HG02763 (cell line): ENCODE measurements around the gene ZNF180.
A peak's percentile ranks its signal among the peaks of the same experiment; 100 is the strongest.
"Not testable (repeated sequence)": the region's sequence is repeated elsewhere in the genome, so short reads cannot be mapped to it uniquely, and the experiment has no call there.

Source experiments
- ATAC-seq: cut with Tn5 transposase; IDR thresholded peaks from one replicate; pipeline ENCODE4 v1.9.1; 2021; ENCODE audit warnings: mild to moderate bottlenecking, moderate library complexity; ENCODE audit not compliant: unreplicated experiment

Gene ZNF180

DNA sequence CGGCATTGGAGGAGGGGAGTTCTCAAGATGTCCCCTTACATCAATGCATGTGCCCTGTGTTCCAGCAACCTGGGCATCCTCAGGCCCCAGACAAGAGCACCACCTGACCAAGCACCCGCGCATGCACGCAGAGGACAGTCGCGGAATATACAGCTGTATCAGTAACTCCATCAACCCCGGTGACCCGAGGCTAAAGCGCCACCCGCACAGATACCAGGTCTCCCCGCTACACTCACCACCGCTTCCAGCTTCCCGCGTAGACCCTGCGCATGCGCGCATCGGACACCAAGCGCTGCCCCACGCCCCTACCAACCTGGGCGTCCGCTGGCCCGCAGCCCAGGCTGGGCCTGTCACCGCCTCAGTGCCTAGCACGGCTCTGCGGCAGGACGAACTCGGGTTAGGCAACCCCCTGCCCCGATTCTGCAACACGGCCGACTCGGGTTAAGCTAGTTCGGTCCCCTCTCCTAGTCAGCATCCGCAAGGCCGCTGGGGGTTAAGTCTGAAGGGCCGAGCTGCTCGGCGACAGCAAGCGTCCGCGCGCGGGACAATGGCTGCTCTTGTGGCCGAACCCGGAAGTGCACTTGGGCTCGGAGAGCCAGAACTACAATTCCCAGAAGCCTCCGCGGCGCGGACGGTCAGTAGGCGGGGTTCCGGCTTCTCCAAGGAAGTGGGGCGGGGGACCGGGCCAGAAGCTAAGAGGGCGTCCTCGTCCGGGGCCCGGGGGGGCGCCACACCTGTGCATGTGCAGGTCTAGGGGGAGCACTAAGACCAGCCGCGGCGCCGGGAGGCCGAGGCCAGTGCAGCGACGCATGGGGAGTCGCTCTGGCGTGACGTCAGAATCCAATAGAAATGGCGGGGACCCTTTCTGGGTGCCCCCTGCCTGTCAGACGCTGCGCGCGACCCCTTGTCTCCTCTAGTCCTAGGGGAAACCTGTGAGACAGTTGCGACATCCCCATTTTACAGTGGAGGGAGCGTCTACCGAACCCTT, at the start of gene ZNF180:
Gene ZNF180 (minus strand): TSS at position 561 of the 988 bp plus-strand sequence. CDS start 3,188 bp downstream, outside the sequence.
- peak; percentile 92 for ATAC-seq

- ATAC-seq, result no peak
These were observed 49.2 kb upstream of the ZNF180 start for GRCh38 chr19:44549507-44549906.

- no peak for ATAC-seq
These were observed 48.4 kb upstream of the ZNF180 start for GRCh38 chr19:44548736-44549135.

DNA sequence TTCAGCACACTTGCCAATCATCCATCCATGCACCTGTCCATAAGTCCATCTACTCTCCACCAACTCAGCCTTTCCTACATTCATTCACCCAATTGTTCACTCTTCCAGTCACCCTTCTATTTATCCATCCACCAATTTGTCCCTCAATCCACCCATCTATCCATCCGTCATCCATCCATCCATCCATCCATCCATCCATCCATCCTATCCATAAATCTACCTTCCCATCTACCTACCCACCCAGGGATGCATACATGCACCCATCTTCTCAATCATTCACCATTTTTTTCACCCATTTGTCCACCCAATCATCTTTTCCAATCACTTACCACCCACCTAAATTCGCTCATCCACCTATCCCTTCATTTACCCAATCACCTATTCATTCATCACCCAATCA, 43.7 kb upstream of the ZNF180 start:
- no peak for ATAC-seq

- ATAC-seq, result no peak
These were observed 42.3 kb upstream of the ZNF180 start for GRCh38 chr19:44542671-44543070.

DNA sequence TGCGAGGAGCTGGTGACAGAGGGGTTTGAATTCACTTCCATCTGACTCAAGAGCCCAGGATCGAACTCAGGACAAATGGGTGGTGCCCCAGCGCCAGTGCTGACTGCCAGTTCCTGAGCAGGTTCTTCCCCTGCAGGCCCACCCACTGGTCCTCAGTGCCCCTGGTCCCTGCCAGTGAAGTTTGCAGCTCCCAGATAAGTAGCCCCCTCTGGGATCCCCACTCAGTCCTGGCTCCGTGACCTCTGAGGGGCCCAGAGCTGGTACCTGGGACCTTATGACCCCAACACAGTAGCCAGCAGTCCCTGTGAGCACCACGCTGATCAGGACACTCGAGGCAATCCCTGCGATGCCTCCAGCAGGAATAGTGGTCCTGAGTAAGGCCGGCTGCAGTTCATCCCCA, 40.4 kb upstream of the ZNF180 start:
- no peak for ATAC-seq

DNA sequence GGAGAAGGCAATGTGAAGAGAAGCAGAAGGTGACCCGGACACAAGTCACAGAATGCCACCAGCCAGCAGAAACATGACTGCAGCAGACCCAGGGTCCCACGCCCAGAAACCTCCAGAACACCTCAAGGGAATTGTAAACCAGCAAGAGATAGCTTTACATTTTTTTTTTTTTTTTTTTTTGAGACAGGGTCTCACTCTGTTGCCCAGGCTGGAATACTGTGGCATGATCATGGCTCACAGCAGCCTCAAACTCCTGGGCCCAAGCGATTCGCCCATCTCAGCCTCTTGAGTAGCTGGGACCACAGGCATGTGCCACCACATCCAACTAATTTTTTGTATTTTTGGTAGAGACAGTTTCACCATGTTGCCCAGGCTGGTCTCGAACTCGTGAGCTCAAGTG, 39.7 kb upstream of the ZNF180 start:
- ATAC-seq, result no peak

DNA sequence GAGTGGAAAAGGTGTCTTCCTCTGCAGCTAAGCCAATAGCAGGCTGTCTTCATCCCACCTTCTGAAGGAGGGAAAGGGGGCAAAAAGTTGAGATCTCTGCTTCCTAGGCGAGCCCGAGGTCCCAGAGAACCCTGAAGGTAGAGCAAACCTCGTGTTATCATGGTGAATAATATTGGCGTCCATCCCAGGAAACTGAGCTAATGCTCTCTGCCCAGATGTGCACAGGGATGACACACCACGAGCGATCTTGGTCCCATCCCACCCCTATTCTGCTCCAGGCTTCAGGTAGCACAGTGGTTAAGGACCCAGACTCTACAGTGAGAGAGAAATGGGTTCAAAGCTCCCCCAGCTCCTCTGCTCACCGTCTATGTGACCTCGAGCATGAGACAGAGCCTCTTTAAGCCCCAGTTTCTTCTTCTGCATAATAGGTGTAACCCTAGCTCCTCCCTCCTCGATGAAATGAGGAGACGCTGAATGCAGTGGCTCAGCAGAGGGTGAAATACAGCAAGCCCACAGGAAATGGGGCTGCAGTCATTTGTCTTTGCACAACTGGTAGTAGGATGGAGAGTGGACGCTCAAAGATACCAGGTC, 39.0 kb upstream of the ZNF180 start:
- ATAC-seq, result no peak

DNA sequence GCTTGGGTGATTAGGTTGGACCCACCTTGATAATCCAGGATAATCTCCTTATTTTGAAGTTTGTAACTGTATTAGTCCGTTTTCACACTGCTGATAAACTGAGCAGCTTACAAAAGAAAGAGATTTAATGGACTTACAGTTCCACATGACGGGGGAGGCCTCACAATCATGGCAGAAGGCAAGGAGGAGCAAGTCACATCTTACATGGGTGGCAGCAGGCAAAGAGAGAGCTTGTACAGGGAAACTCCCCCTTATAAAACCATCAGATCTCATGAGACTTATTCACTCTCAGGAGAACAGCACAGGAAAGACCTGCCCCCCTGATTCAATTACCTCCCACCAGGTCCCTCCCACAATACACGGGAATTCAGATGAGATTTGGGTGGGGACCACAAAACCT, 35.0 kb upstream of the ZNF180 start:
- ATAC-seq, result not testable (repeated sequence)

- ATAC-seq, result no peak
These were observed 32.5 kb upstream of the ZNF180 start for GRCh38 chr19:44532819-44533218.

GRCh38 chr19:44530777-44531176, 30.5 kb upstream of the ZNF180 start:
- ATAC-seq, result no peak

DNA sequence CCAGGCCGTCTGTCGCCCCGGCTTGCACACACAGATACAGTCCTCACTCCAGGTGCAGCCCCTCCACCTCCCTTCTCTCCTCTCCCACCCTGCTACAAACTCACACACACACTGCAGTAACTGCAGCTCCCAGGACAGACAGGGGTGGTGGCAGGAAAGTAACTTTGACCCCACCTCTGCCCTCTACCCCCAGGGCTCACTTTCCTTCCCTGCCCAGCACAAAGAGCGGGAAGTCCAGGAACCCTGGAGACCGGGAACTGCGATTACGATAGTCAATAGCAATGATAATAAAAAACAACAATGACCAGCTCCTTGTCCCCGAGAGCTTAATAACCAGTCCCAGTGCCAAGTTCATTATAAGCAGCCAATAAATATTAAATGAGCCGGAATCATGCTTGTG, 29.2 kb upstream of the ZNF180 start, which contains the start of gene CEACAM20:
Gene CEACAM20 (minus strand): TSS at position 140 of the 400 bp plus-strand sequence. CDS start 166 bp downstream, outside the sequence.
- no peak for ATAC-seq

DNA sequence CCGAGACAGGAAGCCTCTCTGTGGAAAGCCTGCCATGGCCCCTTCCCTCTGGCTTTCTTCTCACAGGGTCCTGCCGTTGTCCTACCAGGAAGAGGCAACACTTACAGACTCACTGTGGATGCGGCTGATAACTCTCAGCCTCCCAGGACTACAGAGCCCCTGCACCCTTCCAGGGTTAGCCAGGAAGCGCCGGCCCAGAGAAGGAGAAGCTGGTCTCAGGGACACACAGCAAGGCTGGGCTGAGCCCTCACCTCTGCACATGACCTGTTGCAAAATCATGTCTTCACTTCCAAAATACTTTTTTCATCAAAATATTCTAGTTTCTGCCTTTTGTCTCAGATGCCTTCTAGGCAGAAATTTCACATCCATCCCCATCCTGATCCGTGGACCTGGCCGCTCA, 27.2 kb upstream of the ZNF180 start:
- ATAC-seq, result no peak

GRCh38 chr19:44525721-44526430, 25.6 kb upstream of the ZNF180 start:
- no peak for ATAC-seq

- no peak for ATAC-seq
These were observed 21.0 kb upstream of the ZNF180 start for GRCh38 chr19:44521370-44521769.

DNA sequence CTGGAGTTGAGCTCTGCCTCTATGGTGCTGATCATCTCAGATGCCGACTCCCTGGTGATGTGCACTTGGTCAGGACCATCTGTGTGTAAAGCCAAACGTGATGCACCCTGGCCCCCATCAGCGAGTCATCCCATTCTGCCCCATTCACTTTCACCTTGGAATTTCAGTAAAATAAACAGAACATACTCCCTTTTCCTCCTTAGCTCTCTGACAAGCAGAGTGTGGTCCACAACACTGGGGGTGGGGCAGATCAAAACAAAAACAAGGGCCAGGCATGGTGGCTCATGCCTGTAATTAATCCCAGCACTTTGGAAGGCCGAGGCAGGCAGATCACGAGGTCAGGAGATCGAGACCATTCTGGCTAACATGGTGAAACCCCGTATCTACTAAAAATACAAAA, 16.8 kb upstream of the ZNF180 start:
- no peak for ATAC-seq

- no peak for ATAC-seq
These were observed 15.6 kb upstream of the ZNF180 start for GRCh38 chr19:44515907-44516306.

DNA sequence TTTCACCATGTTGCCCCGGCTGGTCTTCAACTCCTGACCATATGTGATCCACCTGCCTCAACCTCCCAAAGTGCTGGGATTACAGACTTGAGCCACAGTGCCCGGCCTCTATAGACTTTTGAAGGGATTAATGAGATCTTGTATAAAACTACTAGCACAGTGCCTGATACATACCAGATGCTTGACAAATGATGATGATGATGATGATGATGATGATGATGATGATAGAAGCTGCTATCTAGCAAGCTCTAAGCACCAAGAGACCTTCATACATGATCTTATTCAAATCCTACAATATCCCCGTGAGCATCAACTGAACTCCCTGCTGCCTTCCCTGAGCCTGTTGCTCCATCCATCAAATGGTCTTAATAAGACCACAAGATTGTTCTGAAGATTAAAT, 14.7 kb upstream of the ZNF180 start:
- ATAC-seq, result no peak

- no peak for ATAC-seq
These were observed 12.3 kb upstream of the ZNF180 start for GRCh38 chr19:44512326-44513298.

GRCh38 chr19:44509478-44509877, 9.2 kb upstream of the ZNF180 start:
- no peak for ATAC-seq
